Measurements from ENCODE around the gene KRTAP4-12.

DNA sequence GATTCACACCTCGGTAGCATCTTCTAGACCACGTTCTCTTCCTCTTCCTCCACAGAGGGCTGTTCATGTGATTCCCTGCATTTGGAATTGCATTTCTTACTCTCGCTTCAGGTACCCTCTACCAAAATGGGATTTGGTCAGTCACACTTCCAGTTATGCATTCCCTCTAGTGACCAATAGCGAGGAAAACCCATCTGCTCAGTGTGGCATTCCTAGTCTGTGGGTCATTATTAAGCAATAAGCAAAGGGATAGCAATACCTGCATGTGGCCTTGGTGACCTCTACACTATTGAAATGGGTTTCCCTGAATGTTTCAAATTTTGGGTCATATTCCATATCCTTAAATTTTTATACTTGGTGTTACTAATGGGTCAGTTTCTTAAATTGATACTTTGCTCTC, 26.0 kb upstream of the KRTAP4-12 start:
- no peak for TF ChIP-seq POLR2AphosphoS5 (IDR thresholded peaks at IDR 0.05)
- TF ChIP-seq, protein P1, sequence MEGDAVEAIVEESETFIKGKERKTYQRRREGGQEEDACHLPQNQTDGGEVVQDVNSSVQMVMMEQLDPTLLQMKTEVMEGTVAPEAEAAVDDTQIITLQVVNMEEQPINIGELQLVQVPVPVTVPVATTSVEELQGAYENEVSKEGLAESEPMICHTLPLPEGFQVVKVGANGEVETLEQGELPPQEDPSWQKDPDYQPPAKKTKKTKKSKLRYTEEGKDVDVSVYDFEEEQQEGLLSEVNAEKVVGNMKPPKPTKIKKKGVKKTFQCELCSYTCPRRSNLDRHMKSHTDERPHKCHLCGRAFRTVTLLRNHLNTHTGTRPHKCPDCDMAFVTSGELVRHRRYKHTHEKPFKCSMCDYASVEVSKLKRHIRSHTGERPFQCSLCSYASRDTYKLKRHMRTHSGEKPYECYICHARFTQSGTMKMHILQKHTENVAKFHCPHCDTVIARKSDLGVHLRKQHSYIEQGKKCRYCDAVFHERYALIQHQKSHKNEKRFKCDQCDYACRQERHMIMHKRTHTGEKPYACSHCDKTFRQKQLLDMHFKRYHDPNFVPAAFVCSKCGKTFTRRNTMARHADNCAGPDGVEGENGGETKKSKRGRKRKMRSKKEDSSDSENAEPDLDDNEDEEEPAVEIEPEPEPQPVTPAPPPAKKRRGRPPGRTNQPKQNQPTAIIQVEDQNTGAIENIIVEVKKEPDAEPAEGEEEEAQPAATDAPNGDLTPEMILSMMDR (IDR thresholded peaks at IDR 0.05): no peak
